Measurements from ENCODE around the gene RNASE4. TPM values are rescaled to one million over a fixed set of nuclear protein-coding genes. Genes with fewer than 3 reads are reported as not detected.

The RNASE4 gene
- total RNA-seq, 2 donors from 2014 or later: 41.8 to 47.5 TPM

DNA sequence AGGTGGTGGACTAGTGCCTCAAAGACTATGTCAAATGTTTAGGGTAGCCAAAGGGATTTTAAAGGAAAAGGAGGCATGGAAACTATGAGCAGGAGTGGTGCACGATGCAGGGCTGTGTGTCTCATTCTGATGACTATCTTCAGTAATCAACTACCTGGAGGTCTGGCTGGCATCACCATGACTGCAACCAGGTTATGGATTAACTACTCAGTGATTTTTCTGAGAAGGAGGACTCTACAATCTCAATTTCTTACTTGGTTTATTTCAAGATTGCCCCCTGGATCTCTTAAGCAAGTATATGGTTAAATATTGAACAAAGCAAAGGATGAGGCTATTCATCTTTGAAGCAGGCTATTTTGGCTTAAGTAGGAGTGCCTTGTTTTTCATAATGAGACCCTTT lies 42.2 kb downstream of the RNASE4 start:
- no peak for TF ChIP-seq POLR2A (IDR thresholded peaks at IDR 0.05)
- TF ChIP-seq, protein P1, sequence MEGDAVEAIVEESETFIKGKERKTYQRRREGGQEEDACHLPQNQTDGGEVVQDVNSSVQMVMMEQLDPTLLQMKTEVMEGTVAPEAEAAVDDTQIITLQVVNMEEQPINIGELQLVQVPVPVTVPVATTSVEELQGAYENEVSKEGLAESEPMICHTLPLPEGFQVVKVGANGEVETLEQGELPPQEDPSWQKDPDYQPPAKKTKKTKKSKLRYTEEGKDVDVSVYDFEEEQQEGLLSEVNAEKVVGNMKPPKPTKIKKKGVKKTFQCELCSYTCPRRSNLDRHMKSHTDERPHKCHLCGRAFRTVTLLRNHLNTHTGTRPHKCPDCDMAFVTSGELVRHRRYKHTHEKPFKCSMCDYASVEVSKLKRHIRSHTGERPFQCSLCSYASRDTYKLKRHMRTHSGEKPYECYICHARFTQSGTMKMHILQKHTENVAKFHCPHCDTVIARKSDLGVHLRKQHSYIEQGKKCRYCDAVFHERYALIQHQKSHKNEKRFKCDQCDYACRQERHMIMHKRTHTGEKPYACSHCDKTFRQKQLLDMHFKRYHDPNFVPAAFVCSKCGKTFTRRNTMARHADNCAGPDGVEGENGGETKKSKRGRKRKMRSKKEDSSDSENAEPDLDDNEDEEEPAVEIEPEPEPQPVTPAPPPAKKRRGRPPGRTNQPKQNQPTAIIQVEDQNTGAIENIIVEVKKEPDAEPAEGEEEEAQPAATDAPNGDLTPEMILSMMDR (IDR thresholded peaks at IDR 0.05): no peak
- intact Hi-C loops (cut with DNase I): no loop called here
- H3K27me3 ChIP-seq: no peaks in the 10 kb centered on the region
- ATAC-seq (no peak), DNase-seq (no peak)
- H3K9me3 ChIP-seq: no peaks in the 10 kb centered on the region
- 11 to 40% methylated on average over 1 of the region's 1 CpG for WGBS, 2 donors
- H3K4me1 ChIP-seq: no peaks in the 10 kb centered on the region
- no peaks in the 10 kb centered on the region for H3K36me3 ChIP-seq (replicated peaks in 1 of 2; ENCODE audit: insufficient read depth in 1 of 2, low read depth in 2 of 2)
- no peak overlapping the region for H3K4me3 ChIP-seq
- peak overlapping the region in 1 of 4 donors; percentile 41 for H3K27ac ChIP-seq

DNA sequence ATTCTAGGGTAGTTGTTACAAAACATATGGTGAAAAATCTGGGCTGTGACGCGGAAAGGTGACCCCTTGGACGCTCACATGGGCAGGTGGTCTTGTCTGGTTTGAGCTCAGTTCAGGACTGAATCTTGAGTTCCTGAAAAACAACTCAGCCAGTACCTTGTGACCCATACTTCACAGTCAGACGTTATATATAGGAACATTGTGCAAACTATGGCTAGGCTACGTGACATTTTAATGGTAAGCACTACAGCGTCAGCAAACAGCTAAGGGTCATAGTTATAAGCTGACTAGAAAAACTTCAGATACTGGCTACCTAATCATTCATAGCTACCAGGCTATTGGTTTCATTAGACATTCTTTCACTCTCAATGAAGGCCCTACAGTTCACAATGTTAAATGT lies 46.5 kb downstream of the RNASE4 start:
- intact Hi-C loops (cut with DNase I): no loop called here
- H3K36me3 ChIP-seq (replicated peaks in 1 of 2; ENCODE audit: insufficient read depth in 1 of 2, low read depth in 2 of 2): no peaks in the 10 kb centered on the region
- H3K27ac ChIP-seq: peak overlapping the region in 1 of 4 donors; percentile 2
- TF ChIP-seq, protein P1 (IDR thresholded peaks at IDR 0.05): no peak
- TF ChIP-seq POLR2A (IDR thresholded peaks at IDR 0.05): peak in 1 of 3 donors; percentile 17
- H3K4me3 ChIP-seq: no peak overlapping the region
- no peaks in the 10 kb centered on the region for H3K27me3 ChIP-seq
- H3K4me1 ChIP-seq: peaks cover 13% of the 10 kb centered on the region
- no peaks in the 10 kb centered on the region for H3K9me3 ChIP-seq
- ATAC-seq (no peak), DNase-seq (peak in 1 of 4 donors; percentile 21)
- 69 to 87% methylated on average over 6 of the region's 6 CpGs for WGBS, 2 donors

DNA sequence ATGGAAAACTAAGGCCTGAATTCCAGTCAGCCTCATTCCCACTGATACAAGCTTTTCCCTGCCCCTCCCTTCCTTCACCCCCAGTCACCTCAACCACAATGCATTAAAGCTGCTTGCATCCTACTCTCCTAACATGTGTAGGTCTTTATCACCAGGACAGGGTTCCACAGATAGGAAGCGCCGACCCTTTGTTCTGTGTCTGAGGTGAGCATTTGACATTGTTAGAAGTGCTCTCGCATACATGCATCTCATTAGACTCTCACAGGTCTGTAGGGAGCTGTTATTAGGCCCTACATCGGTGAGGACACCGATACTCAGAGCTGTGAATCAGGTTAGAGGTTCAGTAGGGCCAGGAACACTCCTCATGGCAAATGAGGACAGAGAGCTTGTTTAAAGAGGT lies 48.1 kb downstream of the RNASE4 start:
- H3K27ac ChIP-seq: peak overlapping the region in 1 of 4 donors; percentile 5
- H3K9me3 ChIP-seq: no peaks in the 10 kb centered on the region
- TF ChIP-seq, protein P1 (IDR thresholded peaks at IDR 0.05): no peak
- no peak for TF ChIP-seq POLR2A (IDR thresholded peaks at IDR 0.05)
- 68 to 84% methylated on average over 5 of the region's 5 CpGs for WGBS, 2 donors
- no peaks in the 10 kb centered on the region for H3K27me3 ChIP-seq
- no peak for DNase-seq
- intact Hi-C loops (cut with DNase I): no loop called here
- ATAC-seq: no peak
- H3K4me1 ChIP-seq: peaks cover 13% of the 10 kb centered on the region
- no peaks in the 10 kb centered on the region for H3K36me3 ChIP-seq (replicated peaks in 1 of 2; ENCODE audit: insufficient read depth in 1 of 2, low read depth in 2 of 2)
- H3K4me3 ChIP-seq: no peak overlapping the region

DNA sequence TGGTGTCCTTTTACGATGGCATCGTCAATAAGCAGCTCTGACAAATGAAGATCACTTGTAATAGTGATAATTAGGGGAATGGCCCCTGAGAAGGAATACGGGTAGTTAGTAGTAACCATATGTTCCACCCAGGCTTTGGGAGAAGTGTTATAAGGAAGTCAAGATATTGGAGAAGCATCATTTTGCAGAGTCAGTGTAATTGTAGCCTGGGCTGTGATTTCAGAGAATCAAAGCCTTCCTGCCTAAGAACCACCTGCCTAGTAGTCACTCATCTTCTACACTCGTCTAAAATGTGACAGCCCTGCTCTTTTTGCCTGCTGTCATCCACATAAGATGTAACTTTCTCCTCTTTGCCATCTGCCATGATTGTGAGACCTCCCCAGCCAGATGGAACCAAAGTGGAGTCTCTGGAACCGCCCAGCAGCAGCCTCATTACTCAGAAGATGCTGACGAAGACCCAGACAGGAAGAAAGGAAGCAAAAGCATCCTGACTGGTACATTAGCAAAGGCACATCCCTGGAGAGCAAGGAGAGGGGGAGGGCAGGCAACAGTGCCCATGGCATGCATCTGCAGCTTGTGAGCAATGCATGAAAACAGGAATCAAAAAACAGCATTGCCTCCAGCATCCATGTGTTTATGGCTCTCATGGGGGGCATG lies 48.7 kb downstream of the RNASE4 start:
- peak overlapping the region in 1 of 4 donors; percentile 5 for H3K27ac ChIP-seq
- H3K36me3 ChIP-seq (replicated peaks in 1 of 2; ENCODE audit: insufficient read depth in 1 of 2, low read depth in 2 of 2): no peaks in the 10 kb centered on the region
- no peaks in the 10 kb centered on the region for H3K9me3 ChIP-seq
- ATAC-seq (no peak), DNase-seq (peak in 1 of 4 donors; percentile 32)
- TF ChIP-seq, protein P1 (IDR thresholded peaks at IDR 0.05): no peak
- peak in 1 of 3 donors; percentile 17 for TF ChIP-seq POLR2A (IDR thresholded peaks at IDR 0.05)
- H3K4me1 ChIP-seq: peaks cover 13% of the 10 kb centered on the region
- no peaks in the 10 kb centered on the region for H3K27me3 ChIP-seq
- WGBS, 2 donors: 75 to 81% methylated on average over 6 of the region's 6 CpGs
- H3K4me3 ChIP-seq: no peak overlapping the region
- intact Hi-C loops (cut with DNase I): no loop called here
